GM21825 (cell line): ENCODE data around the gene MARCHF10.

Experiments used
- ATAC-seq: cut with Tn5 transposase; IDR thresholded peaks from one replicate; pipeline ENCODE4 v1.9.1; 2021; ENCODE audit warnings: mild to moderate bottlenecking, moderate library complexity; ENCODE audit not compliant: unreplicated experiment

The MARCHF10 gene

DNA sequence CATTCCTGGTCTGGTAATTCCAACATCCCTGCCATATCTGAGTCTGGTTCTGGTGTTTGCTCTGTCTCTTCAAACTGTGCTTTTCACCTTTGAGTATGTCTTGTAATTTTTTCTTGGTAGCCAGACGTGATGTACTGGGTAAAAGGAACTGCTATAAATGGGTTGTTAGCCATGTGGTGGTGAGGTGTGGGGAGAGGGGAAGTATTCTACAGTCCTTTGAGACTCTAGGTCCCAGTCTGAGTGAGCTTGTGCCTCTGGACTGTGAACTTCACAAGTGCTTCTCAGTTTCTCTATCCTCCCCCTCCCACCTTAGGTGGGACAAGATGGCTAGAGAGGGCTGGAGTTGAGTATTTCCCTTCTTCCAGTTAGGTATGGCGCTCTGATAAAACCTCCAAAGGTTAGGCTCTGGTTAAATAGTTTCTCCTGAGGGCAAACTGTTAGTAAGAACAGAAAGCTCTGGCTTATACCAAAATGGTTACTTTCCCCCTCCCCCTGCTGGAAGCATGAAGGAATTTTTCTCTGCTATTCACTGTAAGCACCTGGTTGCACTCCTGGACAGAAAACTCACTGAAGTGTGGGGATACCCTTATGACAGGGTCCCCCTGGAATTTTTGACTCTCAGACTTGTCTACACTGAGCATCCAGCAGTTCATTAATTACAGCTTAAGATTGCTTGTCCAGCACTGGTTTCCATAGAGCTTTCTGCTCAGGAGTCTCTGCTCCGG is 87.8 kb downstream of the MARCHF10 start:
- ATAC-seq = no peak

DNA sequence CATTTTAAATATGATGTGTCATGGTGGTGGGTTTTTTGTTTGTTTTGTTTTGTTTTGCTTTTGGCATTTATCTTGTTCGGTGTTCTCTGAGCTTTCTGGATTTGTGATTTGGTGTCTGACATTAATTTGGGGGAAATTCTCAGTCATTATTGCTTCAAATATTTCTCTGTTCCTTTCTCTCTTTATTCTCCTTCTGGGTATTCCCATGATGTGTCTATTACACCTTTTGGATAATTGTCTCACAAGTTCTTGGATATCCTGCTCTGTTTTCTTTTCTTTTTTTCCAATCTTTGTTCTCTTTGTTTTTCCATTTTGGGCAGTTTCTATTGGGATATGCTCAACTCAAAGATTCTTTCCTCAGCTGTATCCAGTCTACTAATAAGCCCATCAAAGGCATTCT is 88.5 kb downstream of the MARCHF10 start:
- no peak for ATAC-seq

DNA sequence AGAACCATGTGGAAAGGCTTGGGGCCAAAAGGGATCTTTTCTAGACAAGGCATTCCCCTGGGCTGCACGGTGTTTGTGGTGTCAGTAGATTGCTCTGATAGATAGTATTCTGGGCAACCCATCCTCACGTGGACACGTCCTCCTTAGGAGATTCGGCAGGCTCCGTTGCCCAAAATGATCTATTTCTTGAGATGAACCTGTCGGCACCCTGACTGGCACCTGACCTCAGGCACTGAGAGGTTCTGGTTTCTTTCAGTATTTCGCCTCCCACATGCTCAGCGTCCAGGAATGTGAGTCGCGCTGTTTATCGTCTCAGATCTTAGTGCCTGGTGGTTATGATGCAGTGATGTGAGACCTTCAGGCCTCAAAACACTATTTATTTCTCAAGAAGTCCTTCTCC is 89.7 kb downstream of the MARCHF10 start:
- ATAC-seq = no peak

DNA sequence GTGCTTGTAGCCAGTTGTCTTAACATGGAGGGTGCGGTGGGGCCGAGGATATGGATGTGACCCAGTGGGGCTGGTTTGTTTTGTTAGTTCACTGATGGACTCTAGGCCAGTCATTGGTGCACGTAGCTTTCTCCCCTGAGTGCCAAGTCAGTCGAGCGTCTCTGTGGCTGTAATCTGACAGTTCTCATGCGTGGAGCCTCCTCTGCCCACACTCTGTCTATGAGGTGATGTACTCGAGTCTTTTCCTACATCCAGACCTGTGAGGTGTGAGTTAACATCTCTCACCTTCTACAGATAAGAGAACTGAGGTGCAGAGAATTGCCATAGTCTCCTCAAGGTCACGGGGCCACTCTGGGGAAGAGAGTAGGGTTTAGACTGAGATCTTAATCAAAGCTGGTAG is 90.2 kb downstream of the MARCHF10 start:
- ATAC-seq = no peak

DNA sequence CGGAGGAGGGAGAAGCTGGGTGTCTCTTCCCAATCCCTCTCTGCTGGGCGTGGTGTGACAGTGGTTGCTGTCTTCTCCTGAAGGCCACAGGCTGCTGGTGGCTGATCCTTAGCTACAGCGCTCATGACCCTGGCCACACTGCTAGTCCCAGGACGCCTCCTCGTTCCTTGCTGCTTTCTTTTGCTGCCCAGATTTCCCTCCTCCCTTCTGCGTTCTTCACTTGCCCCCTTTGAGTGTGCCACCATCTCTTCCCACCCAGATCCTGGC is 90.6 kb downstream of the MARCHF10 start:
- ATAC-seq = no peak

DNA sequence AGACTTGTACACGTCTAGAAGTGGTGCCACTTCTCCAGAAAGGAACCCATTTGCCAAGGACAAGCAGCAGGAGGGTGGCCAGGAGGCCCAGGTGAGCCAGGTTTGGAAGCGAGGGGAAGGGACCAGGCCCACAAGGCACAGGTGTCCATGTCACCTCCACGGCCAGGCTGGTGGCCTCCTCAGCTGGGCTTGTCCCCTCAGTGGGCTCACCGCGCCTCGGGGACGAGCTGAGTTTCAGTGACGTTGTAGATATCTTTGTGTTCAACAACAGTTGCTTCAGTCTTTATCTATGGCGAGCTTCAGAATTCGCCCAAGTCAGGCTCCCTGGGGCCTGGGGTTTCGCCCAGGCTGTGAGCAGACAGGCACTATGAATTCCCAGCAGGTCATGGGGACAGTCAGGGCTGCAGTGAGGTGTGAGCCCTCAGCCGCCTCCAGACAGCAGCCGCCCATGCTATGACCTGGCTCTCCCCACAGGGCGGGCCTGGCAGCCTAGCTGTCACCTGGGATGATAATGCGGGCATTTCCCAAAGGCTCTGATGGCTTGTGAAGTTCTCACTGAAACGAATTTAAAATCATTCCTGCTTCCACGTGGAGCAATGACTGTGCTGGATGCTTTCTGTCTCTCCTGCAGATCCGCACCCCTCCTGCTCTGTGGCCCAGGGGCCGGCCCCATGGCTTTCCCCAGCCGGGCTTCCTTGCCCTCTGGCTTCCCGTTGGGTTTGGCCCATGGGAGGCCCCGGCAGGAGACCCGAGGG is 91.1 kb downstream of the MARCHF10 start:
- no peak for ATAC-seq

DNA sequence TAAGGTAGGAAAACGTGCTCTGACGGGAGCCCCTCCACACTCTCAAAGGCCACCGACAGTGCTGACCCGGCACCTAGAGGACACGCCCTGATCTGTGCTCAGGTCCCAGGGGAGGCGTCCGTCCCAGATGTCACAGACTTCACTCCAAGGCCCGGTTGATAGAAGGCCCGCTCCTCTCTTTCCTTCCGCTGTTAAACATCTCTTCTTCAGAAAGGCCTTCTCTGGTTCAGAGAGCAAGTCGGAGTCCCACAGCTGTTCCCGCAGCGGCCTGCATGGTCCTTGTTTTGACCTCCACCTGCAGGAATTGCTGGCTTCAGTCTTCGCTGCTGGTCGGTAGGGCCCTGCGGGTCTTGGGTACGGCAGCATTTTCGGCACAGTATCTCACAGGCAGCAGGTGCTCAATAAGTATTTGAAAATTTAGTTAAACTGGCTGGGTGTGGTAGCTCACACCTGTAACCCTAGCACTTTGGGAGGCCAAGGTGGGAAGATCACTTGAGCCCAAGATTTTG is 92.2 kb downstream of the MARCHF10 start:
- ATAC-seq = no peak

DNA sequence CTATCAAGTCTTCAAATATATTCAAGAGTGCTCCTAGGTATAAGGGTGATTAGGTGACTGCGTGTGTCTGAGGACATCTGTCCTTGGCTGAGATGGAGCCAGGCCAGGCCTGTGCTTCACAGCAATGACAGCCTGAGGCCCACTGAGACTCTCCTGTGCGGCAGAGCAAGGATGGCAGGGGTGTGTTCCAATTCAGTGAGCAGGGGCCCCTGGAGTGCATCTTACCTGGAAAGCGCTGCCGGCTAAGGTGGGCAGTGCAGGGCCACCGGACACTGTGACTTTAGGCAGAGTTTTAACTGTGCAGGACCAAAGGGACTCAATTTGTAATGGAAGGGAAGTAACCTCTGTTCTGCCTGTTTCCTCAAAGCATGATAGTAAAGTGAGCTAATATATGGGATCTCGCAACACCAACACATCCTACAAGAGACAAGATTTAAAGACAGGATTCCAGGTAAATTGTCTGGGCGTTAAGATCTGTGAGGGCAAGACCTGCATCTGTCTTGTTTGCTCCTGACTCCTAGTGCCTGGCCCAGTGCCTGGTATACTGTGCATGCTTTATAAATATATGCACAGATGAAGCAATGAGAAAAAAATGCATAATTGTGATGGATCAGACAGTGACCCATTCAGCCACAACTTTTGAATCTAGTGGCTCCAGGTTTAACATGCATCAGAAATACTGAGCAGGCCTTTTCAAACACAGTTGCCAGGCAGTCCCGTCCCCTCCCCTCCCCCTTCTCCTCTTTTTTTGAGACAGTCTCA is 93.9 kb downstream of the MARCHF10 start:
- ATAC-seq = no peak

DNA sequence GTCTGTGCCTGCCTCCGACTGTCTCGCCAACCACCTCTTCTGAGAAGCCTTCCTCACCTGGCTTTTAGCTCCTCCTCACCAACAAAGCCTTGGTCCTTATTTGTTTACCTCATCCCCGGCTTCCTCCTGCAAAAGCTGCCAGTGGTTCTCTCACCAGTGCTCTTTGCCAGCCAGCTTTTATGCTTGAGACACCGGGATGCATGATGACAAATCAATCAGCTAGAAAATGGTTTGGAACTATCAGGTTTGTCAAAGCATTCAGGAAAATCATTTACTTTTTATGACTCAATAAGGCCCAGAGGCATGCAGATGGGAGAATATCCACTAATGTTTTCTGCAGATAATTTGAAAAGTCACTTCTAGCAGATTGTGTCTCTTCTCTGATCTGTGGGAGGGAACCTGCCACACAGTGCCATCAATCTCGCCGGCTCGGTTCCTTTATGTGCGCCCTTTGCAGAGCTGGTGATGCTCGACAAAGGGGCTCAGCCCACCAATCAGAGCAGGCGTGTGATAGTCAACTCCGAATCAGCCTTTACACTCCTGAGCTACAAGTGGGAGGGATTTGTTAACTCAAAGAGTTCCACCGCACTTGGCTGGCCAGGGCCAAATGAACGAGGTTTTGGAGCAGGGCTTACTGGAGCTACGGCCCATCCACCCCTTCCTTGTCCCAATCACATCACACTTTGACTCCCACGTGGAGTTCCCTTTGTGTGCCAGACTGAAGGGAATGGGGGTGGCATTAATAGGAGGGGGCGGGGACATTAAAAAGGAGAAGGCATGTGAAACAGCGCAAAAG is 94.8 kb downstream of the MARCHF10 start:
- no peak for ATAC-seq

DNA sequence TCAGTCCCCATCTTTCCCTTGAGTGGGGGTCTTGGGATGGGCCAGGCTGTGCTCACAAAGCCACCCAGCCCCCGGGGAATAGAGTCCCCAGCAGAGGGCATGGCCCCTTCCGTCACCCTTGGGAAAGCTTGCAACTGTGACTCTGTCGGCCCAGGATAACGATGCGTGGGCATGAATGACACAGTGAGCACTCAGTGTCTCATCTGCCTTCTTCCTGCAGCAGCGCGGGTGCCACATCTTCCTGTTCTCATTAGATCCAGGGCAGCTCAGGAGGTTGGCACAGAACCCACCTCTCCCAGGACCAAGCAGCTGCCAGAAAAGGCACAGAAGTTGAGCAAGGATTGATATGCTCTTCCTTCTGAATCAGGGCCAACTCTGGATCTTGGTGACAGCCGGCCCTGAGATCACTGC is 95.9 kb downstream of the MARCHF10 start:
- no peak for ATAC-seq

DNA sequence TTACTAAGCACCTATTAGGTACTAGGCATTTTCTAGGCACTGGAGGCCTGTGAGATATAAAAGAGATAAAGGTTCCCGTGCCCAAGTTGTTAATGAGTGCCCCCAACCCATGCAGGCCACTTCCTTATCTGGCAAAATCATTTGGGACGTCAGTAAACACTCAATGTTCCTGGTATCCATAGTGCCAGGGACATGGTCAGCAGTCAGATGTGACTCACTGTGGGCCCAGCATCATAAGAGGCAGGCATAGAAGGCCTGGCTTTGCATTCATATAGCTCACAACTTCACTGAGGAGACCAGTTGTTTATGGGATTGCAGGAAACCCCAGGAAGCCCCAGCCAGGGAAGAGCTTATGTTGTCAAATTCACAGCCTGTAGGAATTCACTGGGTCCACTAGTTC is 99.5 kb downstream of the MARCHF10 start:
- no peak for ATAC-seq

DNA sequence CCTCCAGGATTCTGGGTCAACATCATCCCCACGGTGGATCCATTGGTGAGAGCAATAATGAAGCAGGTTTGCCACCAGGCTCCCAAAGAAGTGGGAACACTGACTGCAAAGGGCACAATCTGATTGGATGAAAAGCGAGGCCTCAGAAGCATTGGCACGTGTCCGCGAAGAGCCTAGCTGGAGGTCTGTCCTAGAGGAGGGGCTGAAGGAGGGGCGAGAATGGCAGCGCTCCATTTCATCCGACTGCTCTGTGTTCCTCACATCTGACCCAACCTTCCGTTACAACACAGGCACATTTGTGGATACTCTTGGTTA is 100.7 kb downstream of the MARCHF10 start:
- no peak for ATAC-seq

DNA sequence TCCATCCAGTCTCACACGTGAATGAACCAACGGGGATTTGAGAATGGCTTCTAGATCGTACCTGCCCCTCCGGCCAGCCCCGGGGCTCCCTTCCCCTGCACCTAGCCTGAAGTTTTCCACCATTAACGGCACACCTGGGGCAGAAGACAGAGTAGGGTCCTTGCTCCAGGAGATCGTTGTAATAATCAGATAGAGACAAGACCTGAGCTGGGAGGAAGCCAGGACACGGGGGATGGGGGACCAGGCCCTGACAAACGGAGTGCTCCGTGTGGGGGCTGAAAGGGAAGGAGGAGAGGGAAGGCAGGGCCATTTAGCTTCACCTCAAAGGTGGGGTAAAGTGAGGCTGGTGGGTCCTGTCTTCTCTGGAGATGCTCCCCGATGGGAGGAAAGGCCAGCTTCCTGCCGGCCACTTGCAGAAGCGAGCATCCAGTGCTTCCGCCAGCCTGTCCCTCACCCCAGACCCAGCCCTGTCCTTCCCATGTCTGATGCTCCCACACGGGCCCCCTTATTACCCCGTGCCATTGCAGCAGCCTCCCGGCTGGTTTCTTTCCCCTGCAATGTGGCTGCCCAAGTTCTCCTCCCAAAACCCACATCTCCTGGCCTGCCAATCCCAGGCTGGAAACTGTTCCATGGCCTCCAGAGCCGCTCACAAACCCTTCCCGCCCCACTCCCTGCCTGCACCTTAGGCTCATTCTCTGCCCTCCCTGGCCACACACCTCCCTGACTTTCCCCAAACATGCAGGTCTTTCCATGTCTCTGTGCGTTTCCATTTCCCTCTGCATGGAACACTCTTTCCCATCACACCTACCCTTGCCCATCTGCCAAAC is 101.3 kb downstream of the MARCHF10 start:
- no peak for ATAC-seq

DNA sequence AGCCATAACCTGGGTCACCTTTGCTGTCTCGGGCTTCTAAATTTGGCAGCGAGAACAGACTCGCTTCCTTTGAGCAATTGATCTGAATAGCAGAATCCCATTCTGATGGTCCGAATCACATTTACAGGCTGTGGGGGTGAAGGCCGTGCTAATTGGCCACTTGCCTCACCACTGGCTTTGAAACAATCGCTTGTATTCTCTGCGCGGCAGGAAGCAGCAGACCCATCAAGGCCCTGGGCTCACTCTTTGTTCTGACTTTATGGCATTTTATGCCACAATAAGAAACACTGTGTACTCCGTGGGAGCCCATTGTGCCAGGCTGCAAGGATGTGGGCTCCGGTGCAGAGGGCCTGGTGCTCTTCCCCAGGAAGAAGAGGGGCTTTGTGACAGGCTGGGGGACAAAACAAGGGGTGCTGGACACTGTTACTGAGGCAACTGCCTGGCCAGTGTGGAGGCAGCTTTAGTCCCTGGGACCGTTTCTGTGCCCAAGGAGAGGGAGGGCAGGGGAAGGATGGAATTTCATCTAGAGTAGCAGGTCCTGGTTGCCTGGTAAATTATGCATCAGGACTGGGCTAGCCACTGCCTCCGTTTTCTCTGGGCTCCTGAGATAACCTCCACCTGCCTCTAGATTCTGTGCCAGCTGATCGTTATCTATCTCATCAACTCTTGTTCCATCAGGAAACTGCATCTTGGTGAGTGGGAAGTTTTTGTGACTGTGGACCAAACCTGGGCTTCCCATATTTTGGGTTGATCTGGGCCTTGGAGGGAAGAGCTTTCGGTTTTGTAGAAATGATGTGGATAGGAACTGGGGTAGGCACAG is 102.1 kb downstream of the MARCHF10 start:
- ATAC-seq = no peak

DNA sequence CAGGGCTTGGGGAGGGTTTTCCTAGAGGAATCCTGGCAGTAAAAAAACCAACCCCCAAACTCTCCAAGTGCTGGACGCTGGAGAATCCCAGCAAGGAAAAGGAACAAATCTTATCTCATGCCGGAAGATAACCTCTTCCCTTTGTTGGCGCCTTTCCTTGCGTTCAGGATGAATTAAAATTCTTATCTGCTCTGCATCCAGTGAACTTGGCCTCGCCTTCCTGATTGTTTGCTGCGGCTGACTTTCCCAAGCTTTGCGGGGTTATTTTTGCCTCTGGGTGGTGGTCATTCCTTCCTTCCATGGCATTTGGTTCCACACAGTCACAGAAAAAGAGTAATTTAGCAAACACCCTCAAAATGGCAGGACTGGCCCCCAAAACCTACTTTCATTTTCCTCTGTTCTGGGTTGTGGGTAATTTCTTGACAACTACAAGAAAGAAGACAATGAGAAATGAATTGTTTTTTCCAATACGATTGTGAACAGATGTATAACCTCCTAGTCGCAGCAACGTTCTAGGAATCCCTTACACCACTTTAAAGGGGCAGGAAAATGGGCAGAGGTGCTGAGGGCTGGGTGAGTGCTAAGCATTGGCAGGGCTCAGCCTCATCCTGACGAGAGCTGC is 102.8 kb downstream of the MARCHF10 start:
- no peak for ATAC-seq

DNA sequence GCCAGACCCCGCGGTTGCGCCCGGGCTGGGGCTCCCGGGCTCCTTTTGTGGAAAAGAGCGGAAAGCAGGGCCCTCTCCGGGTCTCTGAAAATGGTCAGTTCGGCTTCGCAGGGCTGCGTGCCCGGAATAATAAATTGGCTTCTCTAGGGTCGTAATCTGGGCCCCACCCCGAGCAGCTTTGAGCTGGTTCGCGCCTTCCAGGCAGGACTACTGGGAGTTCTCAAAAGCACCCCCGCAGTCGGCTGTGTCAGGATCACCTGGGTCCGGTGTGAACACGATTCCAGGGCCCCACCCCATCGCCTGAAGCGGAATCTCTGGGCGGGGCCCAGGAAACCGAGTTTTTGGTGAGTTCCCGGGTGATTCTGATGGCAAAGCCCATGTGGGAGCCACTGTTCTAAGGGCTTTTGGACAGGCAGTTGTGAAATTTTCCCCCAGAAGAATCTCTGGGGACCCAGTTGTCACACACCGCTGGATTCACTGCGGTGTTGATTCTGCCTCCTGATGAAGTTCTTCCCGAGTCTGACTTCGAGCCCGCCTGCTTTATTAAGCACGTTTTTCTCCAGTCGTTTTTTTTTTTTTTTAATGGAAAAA is 103.6 kb downstream of the MARCHF10 start:
- ATAC-seq = no peak

DNA sequence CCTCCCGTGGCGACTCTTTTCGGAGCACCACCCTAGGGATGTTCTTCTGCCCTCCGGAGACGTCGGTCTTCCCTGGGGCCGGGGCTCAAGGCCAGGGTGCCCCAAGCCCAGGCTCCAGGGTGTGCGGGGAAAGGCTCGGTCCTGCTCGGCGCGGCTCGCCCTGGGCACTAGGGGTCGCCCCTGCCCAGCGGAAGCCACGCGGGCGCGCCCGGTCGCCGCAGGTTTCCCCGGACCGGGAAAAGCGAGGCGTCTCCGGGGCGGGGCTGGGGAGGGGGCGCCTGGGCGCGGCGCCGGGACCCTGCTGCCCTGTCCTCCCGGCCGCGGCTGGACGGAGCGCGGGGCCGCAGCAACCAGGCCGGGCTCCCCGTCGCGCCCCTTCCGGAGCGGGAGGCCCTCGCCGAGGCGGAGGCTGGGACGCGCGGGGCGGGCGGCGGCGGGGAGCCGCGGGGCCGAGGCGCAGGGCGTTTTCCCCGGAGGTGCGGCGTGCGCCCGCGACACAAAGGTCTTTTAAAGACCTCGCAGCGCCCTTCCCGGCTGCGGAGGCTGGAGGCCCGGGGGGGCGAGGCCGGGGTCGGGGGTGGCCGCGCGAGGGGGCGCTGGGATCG is 104.2 kb downstream of the MARCHF10 start:
- ATAC-seq = peak; percentile 89

DNA sequence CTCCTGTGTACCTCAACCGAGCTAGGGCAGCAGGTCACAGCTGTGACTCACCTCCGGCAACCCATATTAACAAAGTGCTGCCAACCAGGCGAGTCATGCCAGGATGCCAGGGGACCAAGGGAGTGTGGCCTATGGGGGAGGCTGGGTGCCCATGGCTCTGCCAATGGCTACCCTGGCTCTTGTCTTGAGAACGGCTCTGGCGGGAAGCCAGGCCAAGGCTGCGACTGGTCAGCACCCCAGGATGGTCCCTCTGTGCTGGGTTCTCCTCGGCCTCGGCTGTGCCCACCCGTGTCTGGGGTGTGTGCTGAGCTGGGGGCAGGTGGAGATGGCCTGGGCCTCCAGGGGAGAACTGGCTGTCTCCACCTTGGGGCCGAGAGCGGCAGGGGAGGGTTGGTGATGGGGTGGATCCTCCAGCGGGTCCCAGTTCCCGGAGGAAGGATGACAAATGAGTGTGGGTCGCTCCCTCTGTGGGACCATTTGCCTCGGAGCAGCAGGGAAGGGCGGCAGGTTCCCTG is 104.8 kb downstream of the MARCHF10 start:
- no peak for ATAC-seq
